GM23338 (cell line): ENCODE data around the gene DTX1.

Experiments
- EZH2 ChIP-seq: fragments of 200-600 bp; sonication (generic); IDR thresholded peaks from one replicate; pipeline ENCODE4 v1.8.0; 2017; ENCODE audit warnings: antibody characterized with exemption, mild to moderate bottlenecking, low read depth; ENCODE audit not compliant: unreplicated experiment
- EZH2phosphoT487 ChIP-seq: fragments of 200-600 bp; sonication (generic); IDR thresholded peaks from one replicate; pipeline ENCODE4 v1.8.1; 2018; ENCODE audit warnings: antibody characterized with exemption; ENCODE audit not compliant: unreplicated experiment
- POLR2AphosphoS5 ChIP-seq: IDR thresholded peaks from 2 replicates; pipeline ENCODE4 v1.6.1; 2016; ENCODE audit warnings: antibody characterized with exemption, low read depth
- REST ChIP-seq: IDR thresholded peaks from one replicate; pipeline ENCODE4 v1.6.1; 2018; ENCODE audit warnings: antibody characterized with exemption; ENCODE audit not compliant: unreplicated experiment
- TF ChIP-seq, protein P1 (sequence below), 2 experiments: fragments of 200-600 bp in 1 of 2; sonication (generic) in 1 of 2; conservative IDR thresholded peaks; 2 replicates each; pipeline versions ENCODE4 v1.5.1 to v1.6.1; 2016 to 2017; ENCODE audit warnings: antibody characterized with exemption in 2 of 2, low read depth in 2 of 2, mild to moderate bottlenecking in 2 of 2, moderate library complexity in 1 of 2
- TF ChIP-seq, protein P2 (sequence below): IDR thresholded peaks from 2 replicates; pipeline ENCODE4 v1.6.1; 2016; ENCODE audit warnings: antibody characterized with exemption

GRCh38 chr12:113081873-113082272 is 25.3 kb downstream of the DTX1 start:
- TF ChIP-seq, protein P1, sequence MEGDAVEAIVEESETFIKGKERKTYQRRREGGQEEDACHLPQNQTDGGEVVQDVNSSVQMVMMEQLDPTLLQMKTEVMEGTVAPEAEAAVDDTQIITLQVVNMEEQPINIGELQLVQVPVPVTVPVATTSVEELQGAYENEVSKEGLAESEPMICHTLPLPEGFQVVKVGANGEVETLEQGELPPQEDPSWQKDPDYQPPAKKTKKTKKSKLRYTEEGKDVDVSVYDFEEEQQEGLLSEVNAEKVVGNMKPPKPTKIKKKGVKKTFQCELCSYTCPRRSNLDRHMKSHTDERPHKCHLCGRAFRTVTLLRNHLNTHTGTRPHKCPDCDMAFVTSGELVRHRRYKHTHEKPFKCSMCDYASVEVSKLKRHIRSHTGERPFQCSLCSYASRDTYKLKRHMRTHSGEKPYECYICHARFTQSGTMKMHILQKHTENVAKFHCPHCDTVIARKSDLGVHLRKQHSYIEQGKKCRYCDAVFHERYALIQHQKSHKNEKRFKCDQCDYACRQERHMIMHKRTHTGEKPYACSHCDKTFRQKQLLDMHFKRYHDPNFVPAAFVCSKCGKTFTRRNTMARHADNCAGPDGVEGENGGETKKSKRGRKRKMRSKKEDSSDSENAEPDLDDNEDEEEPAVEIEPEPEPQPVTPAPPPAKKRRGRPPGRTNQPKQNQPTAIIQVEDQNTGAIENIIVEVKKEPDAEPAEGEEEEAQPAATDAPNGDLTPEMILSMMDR (conservative IDR thresholded peaks at IDR 0.05; ENCODE audit: low read depth in 2 of 2): no peak
- TF ChIP-seq POLR2AphosphoS5 (no peak), REST (no peak), EZH2 (no peak), EZH2phosphoT487 (no peak)
- TF ChIP-seq, protein P2, sequence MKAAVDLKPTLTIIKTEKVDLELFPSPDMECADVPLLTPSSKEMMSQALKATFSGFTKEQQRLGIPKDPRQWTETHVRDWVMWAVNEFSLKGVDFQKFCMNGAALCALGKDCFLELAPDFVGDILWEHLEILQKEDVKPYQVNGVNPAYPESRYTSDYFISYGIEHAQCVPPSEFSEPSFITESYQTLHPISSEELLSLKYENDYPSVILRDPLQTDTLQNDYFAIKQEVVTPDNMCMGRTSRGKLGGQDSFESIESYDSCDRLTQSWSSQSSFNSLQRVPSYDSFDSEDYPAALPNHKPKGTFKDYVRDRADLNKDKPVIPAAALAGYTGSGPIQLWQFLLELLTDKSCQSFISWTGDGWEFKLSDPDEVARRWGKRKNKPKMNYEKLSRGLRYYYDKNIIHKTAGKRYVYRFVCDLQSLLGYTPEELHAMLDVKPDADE: no peak
